BE2C (cell line): ENCODE results near the gene PDZD8. TPM values are rescaled to one million over a fixed set of nuclear protein-coding genes. Genes with fewer than 3 reads are reported as not detected.

Experiments
- DNase-seq: peaks from one replicate; pipeline ENCODE4 v3.0.0-alpha.2; 2020
- H3K27me3 ChIP-seq: fragments of 250-450 bp; sonication (Bioruptor Pico); 2 replicates; pipeline ENCODE4 v1.5.1; 2020; ENCODE audit warnings: mild to moderate bottlenecking
- H3K36me3 ChIP-seq: fragments of 250-450 bp; sonication (Bioruptor Pico); 2 replicates; pipeline ENCODE4 v1.5.1; 2020; ENCODE audit warnings: mild to moderate bottlenecking
- H3K4me1 ChIP-seq: fragments of 250-450 bp; sonication (Bioruptor Pico); 2 replicates; pipeline ENCODE4 v1.5.1; 2020
- H3K4me3 ChIP-seq: 2 replicates; pipeline ENCODE4 v1.5.1; 2011; ENCODE audit warnings: low read depth, low read length
- H3K9me3 ChIP-seq: fragments of 250-450 bp; sonication (Bioruptor Pico); 2 replicates; pipeline ENCODE4 v1.5.1; 2020
- polyA plus RNA-seq: library from polyadenylated mRNA; unstranded; fragments of >200 nt; gene quantifications from one replicate; pipeline ENCODE4 v1.2.1, GENCODE V29; 2012; ENCODE audit warnings: low read depth, missing spikeins; ENCODE audit not compliant: insufficient read length, insufficient read depth
- TF ChIP-seq, protein P1 (sequence below): IDR thresholded peaks from 2 replicates; pipeline ENCODE4 v1.5.1; 2012; ENCODE audit warnings: mild to moderate bottlenecking, low read depth, low read length

PDZD8 gene
- polyA plus RNA-seq = 33.5 TPM

DNA sequence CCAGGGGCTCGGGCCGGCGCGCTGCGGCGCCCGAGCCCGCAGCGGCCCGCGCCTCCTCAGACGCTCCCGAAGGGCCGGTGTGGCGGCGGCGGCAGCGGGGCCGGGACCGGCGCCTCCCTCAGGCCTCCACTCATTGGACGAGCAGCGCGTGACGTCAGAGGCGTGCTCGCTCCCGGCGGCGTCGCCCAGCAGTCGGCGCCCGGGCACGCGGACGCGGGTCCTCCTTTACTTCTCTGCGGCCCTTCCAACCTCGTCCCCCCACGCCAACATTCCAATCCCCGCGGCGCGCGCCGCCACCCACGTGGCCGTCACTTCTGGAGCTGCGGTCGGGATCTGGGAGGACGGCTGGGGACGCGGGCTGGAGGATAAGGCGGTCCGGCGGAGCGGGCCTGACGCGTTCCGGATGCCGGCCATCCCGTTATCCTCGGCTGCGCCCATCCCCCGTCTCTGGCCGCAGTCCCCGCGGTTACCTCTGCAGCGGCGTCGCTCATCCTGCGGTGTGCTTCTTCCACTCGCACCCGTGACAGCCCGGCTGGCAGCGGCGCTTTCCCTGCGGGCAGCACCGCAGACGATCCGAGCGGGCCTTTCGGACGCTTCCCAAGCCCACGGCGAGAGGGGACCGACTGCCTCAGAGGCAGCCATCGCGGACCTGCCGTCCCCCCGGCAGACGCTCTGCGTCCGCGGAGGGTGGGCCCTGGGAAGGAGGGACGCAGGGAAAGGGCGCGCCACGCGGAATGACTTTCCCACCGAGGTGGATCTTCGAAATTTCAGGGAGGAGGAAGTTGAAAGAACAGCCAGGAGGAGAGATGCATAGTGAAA is at the start of gene PDZD8:
Gene PDZD8, minus strand, starts transcription at position 81 of the 819 bp plus-strand sequence. CDS start 213 bp downstream, outside the sequence.
- peaks cover 17% of the 10 kb centered on the region for H3K27me3 ChIP-seq
- peak; percentile 94 for DNase-seq
- H3K9me3 ChIP-seq = no peaks in the 10 kb centered on the region
- H3K36me3 ChIP-seq = 0 out of 2 replicates have a peak, but pooled peaks cover 3% of the 10 kb centered on the region
- no peaks in the 10 kb centered on the region for H3K4me1 ChIP-seq
- TF ChIP-seq, protein P1, sequence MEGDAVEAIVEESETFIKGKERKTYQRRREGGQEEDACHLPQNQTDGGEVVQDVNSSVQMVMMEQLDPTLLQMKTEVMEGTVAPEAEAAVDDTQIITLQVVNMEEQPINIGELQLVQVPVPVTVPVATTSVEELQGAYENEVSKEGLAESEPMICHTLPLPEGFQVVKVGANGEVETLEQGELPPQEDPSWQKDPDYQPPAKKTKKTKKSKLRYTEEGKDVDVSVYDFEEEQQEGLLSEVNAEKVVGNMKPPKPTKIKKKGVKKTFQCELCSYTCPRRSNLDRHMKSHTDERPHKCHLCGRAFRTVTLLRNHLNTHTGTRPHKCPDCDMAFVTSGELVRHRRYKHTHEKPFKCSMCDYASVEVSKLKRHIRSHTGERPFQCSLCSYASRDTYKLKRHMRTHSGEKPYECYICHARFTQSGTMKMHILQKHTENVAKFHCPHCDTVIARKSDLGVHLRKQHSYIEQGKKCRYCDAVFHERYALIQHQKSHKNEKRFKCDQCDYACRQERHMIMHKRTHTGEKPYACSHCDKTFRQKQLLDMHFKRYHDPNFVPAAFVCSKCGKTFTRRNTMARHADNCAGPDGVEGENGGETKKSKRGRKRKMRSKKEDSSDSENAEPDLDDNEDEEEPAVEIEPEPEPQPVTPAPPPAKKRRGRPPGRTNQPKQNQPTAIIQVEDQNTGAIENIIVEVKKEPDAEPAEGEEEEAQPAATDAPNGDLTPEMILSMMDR = no peak
- peak within 1 kb of the TSS; percentile 94 for H3K4me3 ChIP-seq

DNA sequence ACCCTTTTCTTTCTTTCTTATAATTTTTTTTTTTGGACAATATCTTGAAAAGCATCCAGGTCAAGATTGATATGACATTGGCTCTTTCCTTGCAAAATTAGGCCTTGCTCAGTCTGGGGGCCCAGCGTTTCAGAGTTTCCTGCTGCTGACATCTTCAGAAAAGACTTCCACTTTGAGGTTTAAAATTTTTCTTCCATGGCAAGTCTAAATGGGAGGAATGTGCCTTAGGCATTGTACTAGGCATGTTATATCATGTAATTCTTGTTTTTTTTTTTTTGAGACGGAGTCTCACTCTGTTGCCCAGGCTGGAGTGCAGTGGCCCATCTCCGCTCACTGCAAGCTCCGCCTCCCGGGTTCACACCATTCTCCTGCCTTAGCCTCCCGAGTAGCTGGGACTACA is 48.9 kb upstream of the PDZD8 start:
- no peaks in the 10 kb centered on the region for H3K36me3 ChIP-seq
- TF ChIP-seq, protein P1 = no peak
- no peak overlapping the region for H3K4me3 ChIP-seq
- no peaks in the 10 kb centered on the region for H3K4me1 ChIP-seq
- no peak for DNase-seq
- no peaks in the 10 kb centered on the region for H3K27me3 ChIP-seq
- H3K9me3 ChIP-seq = no peaks in the 10 kb centered on the region

- H3K36me3 ChIP-seq = no peaks in the 10 kb centered on the region
- TF ChIP-seq, protein P1 = no peak
- no peaks in the 10 kb centered on the region for H3K4me1 ChIP-seq
- no peaks in the 10 kb centered on the region for H3K9me3 ChIP-seq
- DNase-seq = no peak
- H3K27me3 ChIP-seq = no peaks in the 10 kb centered on the region
- no peak overlapping the region for H3K4me3 ChIP-seq
Observed at GRCh38 chr10:117421985-117422384, 46.7 kb upstream of the PDZD8 start.

GRCh38 chr10:117420768-117421167 is 45.5 kb upstream of the PDZD8 start:
- no peak overlapping the region for H3K4me3 ChIP-seq
- no peaks in the 10 kb centered on the region for H3K36me3 ChIP-seq
- TF ChIP-seq, protein P1 = no peak
- no peaks in the 10 kb centered on the region for H3K27me3 ChIP-seq
- no peak for DNase-seq
- no peaks in the 10 kb centered on the region for H3K4me1 ChIP-seq
- H3K9me3 ChIP-seq = no peaks in the 10 kb centered on the region

DNA sequence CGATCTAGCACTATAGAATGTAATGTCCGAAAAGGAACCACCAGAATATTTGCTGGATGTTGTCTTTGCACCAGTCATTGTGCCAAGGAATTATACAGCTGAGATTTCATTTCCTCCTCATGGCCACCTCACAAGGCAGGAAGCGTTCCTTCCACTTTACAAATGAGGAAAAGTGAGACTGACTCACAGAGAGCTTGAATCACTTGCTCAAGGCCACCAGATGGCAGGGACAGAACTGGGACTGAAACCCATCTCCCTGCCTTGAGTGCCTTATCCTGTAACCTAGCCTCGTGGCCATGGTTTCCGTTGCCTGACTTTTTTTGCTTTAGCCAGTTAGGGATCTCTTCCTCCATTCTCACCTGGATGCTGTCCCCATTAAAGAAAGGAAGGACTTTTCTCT is 44.7 kb upstream of the PDZD8 start:
- no peaks in the 10 kb centered on the region for H3K9me3 ChIP-seq
- DNase-seq = no peak
- no peaks in the 10 kb centered on the region for H3K27me3 ChIP-seq
- H3K4me1 ChIP-seq = no peaks in the 10 kb centered on the region
- TF ChIP-seq, protein P1 = no peak
- H3K4me3 ChIP-seq = no peak overlapping the region
- H3K36me3 ChIP-seq = no peaks in the 10 kb centered on the region

GRCh38 chr10:117419159-117419558 is 43.9 kb upstream of the PDZD8 start:
- DNase-seq = no peak
- Histone ChIP-seq H3K9me3 (no peaks in the 10 kb centered on the region), H3K27me3 (no peaks in the 10 kb centered on the region), H3K36me3 (no peaks in the 10 kb centered on the region), H3K4me1 (no peaks in the 10 kb centered on the region), H3K4me3 (no peak overlapping the region)
- TF ChIP-seq, protein P1 = no peak
